HuH-7 (cell line): Measurements from ENCODE around the gene PIEZO1.

Experiments
- DNase-seq: peaks from one replicate; pipeline ENCODE4 v3.0.0; 2011; ENCODE audit warnings: low spot score

PIEZO1 gene

GRCh38 chr16:88817785-88818574 lies 33.0 kb upstream of the PIEZO1 start:
- no peak for DNase-seq

GRCh38 chr16:88816736-88817535 lies 31.9 kb upstream of the PIEZO1 start:
- no peak for DNase-seq

GRCh38 chr16:88815901-88816589 lies 31.0 kb upstream of the PIEZO1 start:
- DNase-seq, result peak; percentile 77

GRCh38 chr16:88815227-88815626 lies 30.2 kb upstream of the PIEZO1 start:
- DNase-seq, result no peak

GRCh38 chr16:88814144-88814502 lies 29.1 kb upstream of the PIEZO1 start:
- no peak for DNase-seq

GRCh38 chr16:88813269-88814143 lies 28.5 kb upstream of the PIEZO1 start:
- DNase-seq, result no peak

GRCh38 chr16:88812513-88813268 lies 27.7 kb upstream of the PIEZO1 start:
- DNase-seq, result peak; percentile 60

- DNase-seq, result peak; percentile 99
These were observed 26.9 kb upstream of the PIEZO1 start, which contains the start of gene APRT for GRCh38 chr16:88811769-88812512. Gene APRT, minus strand, starts transcription at chr16:88811928. Its CDS starts 29 bp downstream, at chr16:88811899.

GRCh38 chr16:88810912-88811768 lies 26.1 kb upstream of the PIEZO1 start:
- DNase-seq, result peak; percentile 79

GRCh38 chr16:88810166-88810911 lies 25.3 kb upstream of the PIEZO1 start:
- DNase-seq, result no peak

- no peak for DNase-seq
These were observed 24.7 kb upstream of the PIEZO1 start for GRCh38 chr16:88809676-88810165.

- no peak for DNase-seq
These were observed 24.2 kb upstream of the PIEZO1 start for GRCh38 chr16:88809068-88809675.

- DNase-seq, result no peak
These were observed 22.8 kb upstream of the PIEZO1 start for GRCh38 chr16:88807626-88808453.

GRCh38 chr16:88807142-88807625 lies 22.2 kb upstream of the PIEZO1 start:
- DNase-seq, result no peak

- no peak for DNase-seq
These were observed 21.6 kb upstream of the PIEZO1 start for GRCh38 chr16:88806491-88807111.

- DNase-seq, result no peak
These were observed 20.9 kb upstream of the PIEZO1 start for GRCh38 chr16:88805887-88806393.
